BE2C (cell line): ENCODE measurements around the gene PACRGL.
A peak's percentile ranks its signal among the peaks of the same experiment; 100 is the strongest.

Experiments used
- DNase-seq: peaks from one replicate; pipeline ENCODE4 v3.0.0-alpha.2; 2020
- H3K27me3 ChIP-seq: fragments of 250-450 bp; sonication (Bioruptor Pico); 2 replicates; pipeline ENCODE4 v1.5.1; 2020; ENCODE audit warnings: mild to moderate bottlenecking
- H3K36me3 ChIP-seq: fragments of 250-450 bp; sonication (Bioruptor Pico); 2 replicates; pipeline ENCODE4 v1.5.1; 2020; ENCODE audit warnings: mild to moderate bottlenecking
- H3K4me1 ChIP-seq: fragments of 250-450 bp; sonication (Bioruptor Pico); 2 replicates; pipeline ENCODE4 v1.5.1; 2020
- H3K4me3 ChIP-seq: 2 replicates; pipeline ENCODE4 v1.5.1; 2011; ENCODE audit warnings: low read depth, low read length
- H3K9me3 ChIP-seq: fragments of 250-450 bp; sonication (Bioruptor Pico); 2 replicates; pipeline ENCODE4 v1.5.1; 2020
- CTCF ChIP-seq: IDR thresholded peaks from 2 replicates; pipeline ENCODE4 v1.5.1; 2012; ENCODE audit warnings: mild to moderate bottlenecking, low read depth, low read length

PACRGL gene

GRCh38 chr4:20698382-20698781 lies 1.9 kb upstream of the PACRGL start:
- DNase-seq = no peak
- H3K36me3 ChIP-seq = no peaks in the 10 kb centered on the region
- TF ChIP-seq CTCF = no peak

GRCh38 chr4:20698820-20699219 lies 1.4 kb upstream of the PACRGL start:
- no peak for TF ChIP-seq CTCF
- no peak for DNase-seq
- no peaks in the 10 kb centered on the region for H3K9me3 ChIP-seq
- no peak overlapping the region for H3K4me3 ChIP-seq
- H3K27me3 ChIP-seq = no peaks in the 10 kb centered on the region
- H3K36me3 ChIP-seq = no peaks in the 10 kb centered on the region; the same call in 1 of the 2 replicates
- H3K4me1 ChIP-seq = peaks cover 4% of the 10 kb centered on the region; the same call in 1 of the 2 replicates

More at GRCh38 chr4:20698382-20698781, 1.9 kb upstream of the PACRGL start:
- Histone ChIP-seq H3K9me3 (no peaks in the 10 kb centered on the region), H3K4me3 (no peak overlapping the region), H3K4me1 (peaks cover 4% of the 10 kb centered on the region; the same call in 1 of the 2 replicates), H3K27me3 (no peaks in the 10 kb centered on the region)

GRCh38 chr4:20711335-20711734 lies 11.1 kb downstream of the PACRGL start:
- peak; percentile 27 for DNase-seq
- no peaks in the 10 kb centered on the region; the same call in 1 of the 2 replicates for H3K9me3 ChIP-seq
- H3K4me1 ChIP-seq = no peaks in the 10 kb centered on the region; the same call in 1 of the 2 replicates
- H3K27me3 ChIP-seq = no peaks in the 10 kb centered on the region
- no peak for TF ChIP-seq CTCF
- H3K4me3 ChIP-seq = no peak overlapping the region
- peaks cover 41% of the 10 kb centered on the region for H3K36me3 ChIP-seq

GRCh38 chr4:20723019-20723418 lies 22.8 kb downstream of the PACRGL start:
- no peak for TF ChIP-seq CTCF
- peaks cover 54% of the 10 kb centered on the region for H3K36me3 ChIP-seq
- H3K27me3 ChIP-seq = no peaks in the 10 kb centered on the region
- no peaks in the 10 kb centered on the region for H3K4me1 ChIP-seq
- DNase-seq = no peak
- no peak overlapping the region for H3K4me3 ChIP-seq
- H3K9me3 ChIP-seq = no peaks in the 10 kb centered on the region; the same call in 1 of the 2 replicates

GRCh38 chr4:20723463-20723862 lies 23.2 kb downstream of the PACRGL start:
- H3K36me3 ChIP-seq = peaks cover 58% of the 10 kb centered on the region
- no peak for TF ChIP-seq CTCF
- no peaks in the 10 kb centered on the region; the same call in 1 of the 2 replicates for H3K9me3 ChIP-seq
- H3K4me1 ChIP-seq = 0 out of 2 replicates have a peak, but pooled peaks cover 2% of the 10 kb centered on the region
- no peaks in the 10 kb centered on the region for H3K27me3 ChIP-seq
- DNase-seq = no peak
- no peak overlapping the region for H3K4me3 ChIP-seq

GRCh38 chr4:20724915-20725314 lies 24.7 kb downstream of the PACRGL start:
- Histone ChIP-seq H3K36me3 (peaks cover 63% of the 10 kb centered on the region), H3K9me3 (no peaks in the 10 kb centered on the region; the same call in 1 of the 2 replicates), H3K4me3 (no peak overlapping the region), H3K4me1 (0 out of 2 replicates have a peak, but pooled peaks cover 4% of the 10 kb centered on the region), H3K27me3 (no peaks in the 10 kb centered on the region)
- no peak for DNase-seq
- TF ChIP-seq CTCF = no peak
